Fibroblast of lung (primary cell): ENCODE data around the gene AXL. TPM values are rescaled to one million over a fixed set of nuclear protein-coding genes. Genes with fewer than 3 reads are reported as not detected.
A peak's percentile ranks its signal among the peaks of the same experiment; 100 is the strongest.

Experiments used
- DNase-seq, 2 donors: peaks; one replicate each; pipeline versions ENCODE4 v3.0.0 to v3.0.0-alpha.2; 2010; ENCODE audit warnings: low read depth in 2 of 2
- H2AFZ ChIP-seq: 2 replicates; pipeline ENCODE4 v1.5.1; 2012; ENCODE audit warnings: low read length, control low read depth, inconsistent platforms
- H3K27ac ChIP-seq: 2 replicates; pipeline ENCODE4 v1.5.1; 2011; ENCODE audit warnings: low read length, control low read depth; ENCODE audit not compliant: insufficient read depth
- H3K27me3 ChIP-seq: 2 replicates; pipeline ENCODE4 v1.5.1; 2011; ENCODE audit warnings: mild to moderate bottlenecking, low read length; ENCODE audit not compliant: control insufficient read depth, insufficient read depth
- H3K36me3 ChIP-seq: 2 replicates; pipeline ENCODE4 v1.5.1; 2011; ENCODE audit warnings: low read length; ENCODE audit not compliant: control insufficient read depth, insufficient read depth
- H3K4me1 ChIP-seq: 2 replicates; pipeline ENCODE4 v1.5.1; 2011; ENCODE audit warnings: low read length; ENCODE audit not compliant: control insufficient read depth, insufficient read depth; ENCODE audit errors: extremely low read depth
- H3K4me2 ChIP-seq: 2 replicates; pipeline ENCODE4 v1.5.1; 2011; ENCODE audit warnings: low read length, control low read depth; ENCODE audit not compliant: insufficient read depth; ENCODE audit errors: extremely low read depth
- H3K4me3 ChIP-seq, 4 experiments: fragments of 200-600 bp in 1 of 4; sonication (generic) in 1 of 4; replicated peaks in 1 of 4; 2 replicates each; pipeline ENCODE4 v1.5.1; 2011 to 2016; ENCODE audit warnings: low read length in 4 of 4, low read depth in 3 of 4, mild to moderate bottlenecking in 3 of 4, control low read depth in 2 of 4, inconsistent platforms in 1 of 4, mixed read lengths in 1 of 4; ENCODE audit not compliant: insufficient read depth in 1 of 4; ENCODE audit errors: control extremely low read depth in 1 of 4
- H3K79me2 ChIP-seq: 2 replicates; pipeline ENCODE4 v1.5.1; 2012; ENCODE audit warnings: mild to moderate bottlenecking, low read length, inconsistent platforms; ENCODE audit not compliant: control insufficient read depth, insufficient read depth
- H3K9ac ChIP-seq: 2 replicates; pipeline ENCODE4 v1.5.1; 2011; ENCODE audit warnings: mild to moderate bottlenecking, low read length, control low read depth; ENCODE audit not compliant: insufficient read depth
- H3K9me3 ChIP-seq: 2 replicates; pipeline ENCODE4 v1.5.1; 2012; ENCODE audit warnings: low read depth, low read length; ENCODE audit not compliant: control insufficient read depth, insufficient read depth
- H4K20me1 ChIP-seq: 2 replicates; pipeline ENCODE4 v1.5.1; 2011; ENCODE audit warnings: low read length; ENCODE audit not compliant: control insufficient read depth, insufficient read depth; ENCODE audit errors: extremely low read depth
- EZH2 ChIP-seq: IDR thresholded peaks from 2 replicates; pipeline ENCODE4 v1.5.1; 2012; ENCODE audit warnings: low read length, control low read depth, mild to moderate bottlenecking; ENCODE audit errors: missing control alignments
- polyA plus RNA-seq, 2 donors: library from polyadenylated mRNA; depleted of rRNA in 1 of 2; stranded (reverse) in 1 of 2; unstranded in 1 of 2; fragments of >200 nt; gene quantifications; 2 replicates each; pipeline ENCODE4 v1.2.1, GENCODE V29; 2011 to 2012; ENCODE audit warnings: missing spikeins in 1 of 2
- total RNA-seq: library from RNA; depleted of rRNA; stranded (reverse); fragments of >200 nt; gene quantifications from 2 replicates; pipeline ENCODE4 v1.2.1, GENCODE V29; 2014
- TF ChIP-seq, protein P1 (sequence below), 2 donors: IDR thresholded peaks in 1 of 2; conservative IDR thresholded peaks in 1 of 2; 1 replicate in 1 of 2; 2 replicates in 1 of 2; pipeline ENCODE4 v1.5.1; 2011 to 2012; ENCODE audit warnings: low read length in 2 of 2, control low read depth in 1 of 2, inconsistent platforms in 1 of 2, low read depth in 1 of 2, mild to moderate bottlenecking in 1 of 2

AXL gene
- total and polyA plus RNA-seq, 2 donors (not counting 1 experiment from before 2014, with no cell fraction given) = 223 to 319 TPM

DNA sequence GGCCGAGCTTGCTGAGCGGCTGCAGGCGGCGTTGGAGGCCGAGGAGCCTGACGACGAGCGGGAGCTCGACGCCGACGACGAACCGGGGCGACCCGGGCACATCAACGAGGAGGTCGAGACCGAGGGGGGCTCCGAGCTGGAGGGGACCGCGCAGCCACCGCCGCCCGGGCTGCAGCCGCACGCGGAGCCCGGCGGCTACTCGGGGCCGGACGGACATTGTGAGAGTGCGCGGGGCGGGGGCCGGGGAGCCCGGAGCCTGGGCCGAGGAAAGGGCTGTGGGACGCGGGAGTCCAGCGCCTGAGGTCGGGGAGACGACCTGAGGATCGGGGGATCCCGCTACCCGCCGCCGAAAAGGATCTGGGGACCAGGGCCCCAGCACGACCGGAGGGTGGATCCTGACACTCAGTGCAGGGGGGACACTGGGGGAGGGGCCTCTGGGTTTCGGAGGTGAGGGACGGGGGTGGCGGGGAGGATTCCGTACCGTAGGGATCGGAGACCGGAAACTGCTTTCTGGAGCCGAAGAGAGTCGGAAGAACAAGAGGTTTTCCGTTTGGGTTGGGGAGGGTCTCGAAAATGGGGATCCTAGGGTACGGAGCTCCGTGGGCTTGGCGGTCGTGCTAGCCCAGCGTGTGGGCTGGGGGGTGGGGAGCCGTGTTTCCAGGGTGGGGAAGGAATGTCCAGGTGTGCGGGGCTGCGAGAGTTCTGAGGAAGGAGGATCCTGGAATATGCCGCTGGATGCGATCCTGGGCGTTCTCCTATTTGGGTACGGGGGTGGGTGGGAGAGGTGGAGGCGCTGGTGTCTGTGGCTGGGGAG, 45.8 kb downstream of the AXL start:
- Histone ChIP-seq H2AFZ (no peak overlapping the region), H4K20me1 (no peaks in the 10 kb centered on the region), H3K36me3 (peaks cover 8% of the 10 kb centered on the region), H3K4me3 (peak overlapping the region; percentile 82 to 94 (median 90)), H3K27me3 (no peaks in the 10 kb centered on the region), H3K9ac (peak overlapping the region; percentile 99), H3K79me2 (peaks cover 44% of the 10 kb centered on the region), H3K4me2 (peak overlapping the region; percentile 89), H3K4me1 (peaks cover 15% of the 10 kb centered on the region), H3K9me3 (no peaks in the 10 kb centered on the region), H3K27ac (peak overlapping the region; percentile 96)
- DNase-seq = peak; percentile 32 to 35
- TF ChIP-seq, protein P1, sequence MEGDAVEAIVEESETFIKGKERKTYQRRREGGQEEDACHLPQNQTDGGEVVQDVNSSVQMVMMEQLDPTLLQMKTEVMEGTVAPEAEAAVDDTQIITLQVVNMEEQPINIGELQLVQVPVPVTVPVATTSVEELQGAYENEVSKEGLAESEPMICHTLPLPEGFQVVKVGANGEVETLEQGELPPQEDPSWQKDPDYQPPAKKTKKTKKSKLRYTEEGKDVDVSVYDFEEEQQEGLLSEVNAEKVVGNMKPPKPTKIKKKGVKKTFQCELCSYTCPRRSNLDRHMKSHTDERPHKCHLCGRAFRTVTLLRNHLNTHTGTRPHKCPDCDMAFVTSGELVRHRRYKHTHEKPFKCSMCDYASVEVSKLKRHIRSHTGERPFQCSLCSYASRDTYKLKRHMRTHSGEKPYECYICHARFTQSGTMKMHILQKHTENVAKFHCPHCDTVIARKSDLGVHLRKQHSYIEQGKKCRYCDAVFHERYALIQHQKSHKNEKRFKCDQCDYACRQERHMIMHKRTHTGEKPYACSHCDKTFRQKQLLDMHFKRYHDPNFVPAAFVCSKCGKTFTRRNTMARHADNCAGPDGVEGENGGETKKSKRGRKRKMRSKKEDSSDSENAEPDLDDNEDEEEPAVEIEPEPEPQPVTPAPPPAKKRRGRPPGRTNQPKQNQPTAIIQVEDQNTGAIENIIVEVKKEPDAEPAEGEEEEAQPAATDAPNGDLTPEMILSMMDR (conservative IDR thresholded peaks at IDR 0.05 in 1 of 2, IDR thresholded peaks at IDR 0.05 in 1 of 2; ENCODE audit: low read depth in 1 of 2, low read length in 2 of 2) = no peak
- TF ChIP-seq EZH2 = no peak

DNA sequence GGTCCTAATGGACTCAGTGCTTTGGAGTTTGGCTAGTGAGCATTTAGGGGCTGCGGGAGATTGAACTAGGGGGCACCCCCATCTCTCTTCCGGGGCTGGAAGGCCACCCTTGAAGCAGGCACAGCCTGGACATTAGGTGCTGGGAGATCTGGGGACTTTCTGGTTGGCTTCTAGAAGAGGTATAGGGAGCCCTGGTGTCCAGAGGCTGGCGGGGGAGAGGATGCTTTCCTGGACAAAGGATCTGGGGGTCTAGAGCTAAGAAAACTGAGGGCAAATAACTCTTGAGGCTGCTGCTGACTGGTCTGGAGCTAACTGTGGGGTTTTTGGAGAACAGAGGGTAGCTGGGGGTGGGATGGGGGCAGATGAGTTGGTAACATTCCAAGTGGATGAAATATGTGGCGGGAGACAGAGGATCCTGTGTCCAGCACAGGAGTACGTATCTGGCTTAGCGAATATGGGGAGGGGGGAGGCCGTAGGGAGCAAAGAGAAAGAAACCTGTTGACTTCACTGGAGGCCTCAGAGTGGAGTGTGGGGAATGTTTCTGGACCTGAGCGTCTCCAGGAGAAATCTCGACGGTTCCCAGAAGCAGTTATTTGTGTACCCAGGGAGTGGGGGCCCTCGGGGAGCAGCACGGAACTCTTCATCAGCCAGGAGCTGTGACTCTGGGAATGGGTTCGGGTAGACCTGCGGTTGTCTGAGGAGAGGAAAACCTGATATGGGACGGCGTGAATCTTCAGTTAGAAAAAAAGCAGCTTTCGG, 46.6 kb downstream of the AXL start:
- H3K4me1 ChIP-seq = peaks cover 15% of the 10 kb centered on the region
- H3K9me3 ChIP-seq = no peaks in the 10 kb centered on the region
- H4K20me1 ChIP-seq = no peaks in the 10 kb centered on the region
- peak; percentile 20 to 21 for DNase-seq
- H3K79me2 ChIP-seq = peaks cover 45% of the 10 kb centered on the region
- peak overlapping the region; percentile 99 for H3K9ac ChIP-seq
- H3K4me2 ChIP-seq = peak overlapping the region; percentile 89
- H3K27ac ChIP-seq = peak overlapping the region; percentile 96
- TF ChIP-seq, protein P1 (conservative IDR thresholded peaks at IDR 0.05 in 1 of 2, IDR thresholded peaks at IDR 0.05 in 1 of 2; ENCODE audit: low read depth in 1 of 2, low read length in 2 of 2) = no peak
- TF ChIP-seq EZH2 = no peak
- peaks cover 7% of the 10 kb centered on the region for H3K36me3 ChIP-seq
- no peak overlapping the region for H2AFZ ChIP-seq
- no peaks in the 10 kb centered on the region for H3K27me3 ChIP-seq
- peak overlapping the region; percentile 82 to 94 (median 90) for H3K4me3 ChIP-seq

DNA sequence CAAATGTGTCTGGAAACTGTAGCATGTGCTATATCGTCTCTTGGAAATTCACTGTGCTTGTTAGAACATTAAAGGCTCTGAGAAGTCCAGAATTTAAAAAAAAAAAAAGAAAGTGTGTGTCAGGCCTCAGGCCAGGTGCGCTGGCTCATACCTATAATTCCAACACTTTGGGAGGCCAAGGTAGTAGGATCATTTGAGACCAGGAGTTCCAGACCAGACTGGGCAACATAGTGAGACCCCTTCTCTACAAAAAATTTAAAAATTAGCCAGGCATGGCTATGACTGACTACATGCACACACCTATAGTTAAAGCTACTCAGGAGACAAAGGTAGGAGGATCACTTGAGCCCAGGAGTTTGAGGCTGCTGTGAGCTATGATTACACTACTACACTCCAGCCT, 50.0 kb downstream of the AXL start:
- Histone ChIP-seq H3K27me3 (no peaks in the 10 kb centered on the region), H3K79me2 (peaks cover 60% of the 10 kb centered on the region), H3K4me1 (peaks cover 10% of the 10 kb centered on the region), H3K27ac (no peak overlapping the region), H3K4me3 (no peak overlapping the region), H2AFZ (no peak overlapping the region), H3K36me3 (peaks cover 24% of the 10 kb centered on the region), H3K4me2 (no peak overlapping the region), H4K20me1 (no peaks in the 10 kb centered on the region), H3K9ac (no peak overlapping the region), H3K9me3 (no peaks in the 10 kb centered on the region)
- DNase-seq = no peak
- no peak for TF ChIP-seq EZH2
- TF ChIP-seq, protein P1 (conservative IDR thresholded peaks at IDR 0.05 in 1 of 2, IDR thresholded peaks at IDR 0.05 in 1 of 2; ENCODE audit: low read depth in 1 of 2, low read length in 2 of 2) = no peak
